HG03108 (cell line): ENCODE measurements around the gene SEMA3D.

Source experiments
- ATAC-seq: cut with Tn5 transposase; IDR thresholded peaks from one replicate; pipeline ENCODE4 v1.9.1; 2021; ENCODE audit warnings: moderate library complexity; ENCODE audit not compliant: unreplicated experiment

Gene SEMA3D

GRCh38 chr7:85186521-85187241 is at the start of gene SEMA3D:
Gene SEMA3D (minus strand): TSS chr7:85187056. CDS start chr7:85121891, 65,165 bp downstream.
- peak; percentile 86 for ATAC-seq

DNA sequence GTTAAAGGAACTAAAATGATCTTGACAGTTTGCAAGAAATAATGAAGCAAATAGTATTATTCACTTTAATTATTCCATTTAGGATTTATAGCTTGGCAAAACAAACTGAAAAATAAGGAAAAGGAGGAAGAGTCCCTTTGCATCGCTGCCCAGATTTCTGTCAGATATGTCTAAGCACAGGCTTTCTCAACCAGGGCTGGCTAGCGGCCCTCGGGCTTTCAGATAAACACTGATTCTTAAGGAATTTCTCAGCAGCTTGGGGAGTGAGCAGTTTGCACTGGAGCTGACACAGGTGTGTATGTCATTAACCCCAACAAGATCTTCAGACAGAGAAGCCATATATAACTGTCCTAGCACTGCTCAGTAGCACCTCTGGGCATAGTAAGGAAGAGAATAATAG is 47.9 kb upstream of the SEMA3D start:
- no peak for ATAC-seq

- no peak for ATAC-seq
Observed at GRCh38 chr7:85232068-85232467, 45.2 kb upstream of the SEMA3D start.

DNA sequence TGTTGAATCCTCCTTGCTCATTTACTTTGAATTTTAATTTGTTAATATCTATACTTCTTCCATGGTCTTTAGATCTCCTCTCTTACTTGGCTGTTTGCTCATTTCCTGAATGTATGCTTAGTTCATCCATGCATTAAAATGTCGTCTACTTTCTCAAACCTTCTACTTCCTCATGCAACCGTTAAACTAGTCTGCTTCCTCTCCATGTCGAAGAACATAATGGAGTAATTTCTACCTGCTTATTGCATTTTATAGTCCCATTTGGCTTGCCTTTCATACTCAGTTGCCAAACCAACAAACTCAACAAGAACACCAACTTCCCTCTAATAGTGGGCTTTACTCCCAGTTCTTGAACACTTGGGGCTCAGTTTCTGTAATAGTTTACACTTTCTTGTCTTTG is 43.8 kb upstream of the SEMA3D start:
- ATAC-seq = no peak

- ATAC-seq = no peak
Observed at GRCh38 chr7:85229544-85229943, 42.7 kb upstream of the SEMA3D start.

- ATAC-seq = no peak
Observed at GRCh38 chr7:85226361-85227085, 39.7 kb upstream of the SEMA3D start.

- ATAC-seq = no peak
Observed at GRCh38 chr7:85224171-85224570, 37.3 kb upstream of the SEMA3D start.

- no peak for ATAC-seq
Observed at GRCh38 chr7:85222522-85222921, 35.7 kb upstream of the SEMA3D start.

DNA sequence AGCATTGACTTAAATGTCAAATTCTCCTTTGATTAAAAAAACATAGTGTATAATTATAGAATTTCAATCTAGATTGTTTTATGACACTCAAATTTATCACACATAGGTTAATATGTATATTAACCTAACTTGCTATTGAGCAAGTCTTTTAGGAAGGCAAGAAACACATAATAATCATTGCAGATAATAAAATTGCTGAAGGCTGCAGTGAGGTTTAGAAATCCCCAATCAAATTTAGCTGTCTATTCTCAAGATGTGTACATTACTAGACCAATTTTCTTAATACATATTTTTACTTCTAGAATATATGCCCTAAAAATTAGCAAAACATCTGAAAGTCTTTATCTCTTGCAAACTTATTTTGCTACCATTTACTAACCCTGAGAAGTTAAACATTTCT is 34.9 kb upstream of the SEMA3D start:
- ATAC-seq = no peak

DNA sequence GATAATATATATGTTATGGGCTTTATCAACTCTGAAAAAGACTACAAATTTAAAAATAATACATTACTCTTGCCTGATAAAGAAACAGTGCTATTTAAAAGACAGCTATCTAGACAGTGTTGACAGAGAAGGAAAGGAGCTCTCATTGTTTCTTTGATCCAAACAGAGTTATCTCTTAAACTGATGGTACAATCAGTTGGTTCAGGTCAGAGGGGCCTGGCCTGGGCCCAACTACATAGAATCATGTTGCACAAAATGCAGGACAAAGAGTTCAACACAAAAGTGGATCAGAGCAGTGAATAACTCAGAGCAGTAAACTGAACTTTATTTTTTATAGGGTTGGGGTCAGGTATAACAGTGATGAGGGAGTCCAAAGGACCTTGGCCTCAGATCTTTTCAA is 33.8 kb upstream of the SEMA3D start:
- ATAC-seq = no peak

DNA sequence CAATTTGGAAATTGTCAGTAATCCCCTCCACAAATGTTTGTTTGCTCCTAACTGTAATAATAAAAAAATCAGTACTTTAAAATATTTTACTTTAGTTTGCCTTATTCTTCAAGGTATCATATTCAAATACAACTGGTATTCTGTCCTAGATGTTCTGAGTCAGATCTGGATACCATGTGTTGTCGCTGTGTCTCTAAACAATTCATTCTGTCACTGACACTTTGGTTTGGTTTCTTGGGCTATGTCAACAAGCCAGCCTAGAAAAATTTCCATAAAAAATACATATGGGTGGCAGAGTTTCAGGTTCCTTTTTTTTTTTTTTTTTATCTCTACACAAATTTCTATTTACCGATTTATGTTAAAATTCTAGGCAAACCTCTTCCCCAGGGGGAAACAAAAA is 33.2 kb upstream of the SEMA3D start:
- no peak for ATAC-seq

GRCh38 chr7:85217085-85217484 is 30.2 kb upstream of the SEMA3D start:
- ATAC-seq = no peak

DNA sequence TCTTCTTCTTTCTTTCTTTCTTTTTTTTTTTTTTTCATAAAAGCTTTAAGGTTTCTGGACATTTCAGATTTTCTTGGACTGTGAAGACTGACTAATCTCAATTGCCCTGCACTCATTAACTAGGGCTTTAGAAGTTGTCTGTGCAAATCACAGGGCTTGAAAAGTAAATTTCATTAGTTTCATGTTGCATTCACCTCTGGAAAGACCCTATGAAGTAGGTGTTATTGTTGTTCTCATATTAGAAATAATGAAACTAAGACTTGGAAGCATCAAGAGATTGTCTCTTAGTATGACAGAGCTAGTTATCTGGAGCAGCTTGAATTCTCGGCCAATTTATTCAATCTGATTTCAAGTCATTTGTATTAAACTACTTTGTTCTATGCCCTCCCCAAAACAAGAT is 28.2 kb upstream of the SEMA3D start:
- no peak for ATAC-seq

DNA sequence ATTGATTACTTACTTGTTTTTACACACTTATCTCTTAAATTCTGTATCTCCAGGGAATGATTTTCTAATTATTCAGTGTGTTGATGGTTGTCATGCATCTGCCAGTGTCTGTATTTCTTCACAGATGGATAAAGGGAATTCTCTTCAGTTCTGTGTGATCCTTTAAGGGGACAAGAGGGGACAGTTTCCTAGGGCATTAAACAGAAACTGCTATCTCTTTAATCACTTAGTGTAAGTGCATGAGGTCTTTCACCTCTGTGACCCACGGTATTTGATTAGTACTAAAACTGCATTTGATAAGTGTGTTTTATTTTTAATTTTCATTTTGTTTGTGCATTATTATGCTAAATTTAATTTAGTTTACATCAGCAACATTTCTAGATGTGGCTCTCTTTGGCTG is 26.6 kb upstream of the SEMA3D start:
- ATAC-seq = no peak

GRCh38 chr7:85205754-85206153 is 18.9 kb upstream of the SEMA3D start:
- no peak for ATAC-seq

DNA sequence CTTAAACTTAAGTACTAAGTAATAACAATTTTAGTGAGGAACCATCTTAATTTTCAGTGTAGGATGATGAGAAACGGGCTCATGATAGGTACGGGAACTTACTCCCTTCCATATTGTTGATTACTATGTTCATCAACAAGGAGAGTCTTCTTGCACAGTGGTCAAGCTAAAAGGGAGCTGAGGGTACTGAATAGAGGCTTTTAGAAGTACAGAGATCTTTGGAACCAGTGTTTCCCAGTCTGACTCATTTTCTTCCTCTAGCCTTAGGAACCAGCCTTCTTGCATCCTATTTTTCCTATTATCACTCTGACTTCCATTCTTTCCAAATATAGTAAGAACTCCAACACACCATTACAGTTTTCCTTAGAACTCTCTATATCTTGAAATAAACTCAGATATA is 17.6 kb upstream of the SEMA3D start:
- no peak for ATAC-seq

DNA sequence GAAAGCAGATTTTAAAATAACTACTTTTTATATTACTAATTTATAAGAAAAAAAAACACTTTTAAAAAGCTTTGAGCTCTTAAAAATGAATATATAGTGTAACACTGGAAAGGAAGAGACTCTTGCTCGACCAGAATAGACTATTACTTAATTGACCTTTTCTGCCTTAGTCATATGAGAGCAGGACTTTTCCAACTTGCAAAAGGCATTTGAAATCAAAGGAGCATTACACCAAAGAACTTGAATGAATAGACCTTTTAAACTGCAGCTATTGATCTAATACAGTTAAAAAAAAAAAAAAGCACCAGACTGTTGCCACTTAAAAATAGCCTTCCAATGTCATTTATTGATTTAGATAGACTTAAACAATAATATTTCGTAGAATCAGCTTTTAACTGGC is 17.2 kb upstream of the SEMA3D start:
- ATAC-seq = no peak

DNA sequence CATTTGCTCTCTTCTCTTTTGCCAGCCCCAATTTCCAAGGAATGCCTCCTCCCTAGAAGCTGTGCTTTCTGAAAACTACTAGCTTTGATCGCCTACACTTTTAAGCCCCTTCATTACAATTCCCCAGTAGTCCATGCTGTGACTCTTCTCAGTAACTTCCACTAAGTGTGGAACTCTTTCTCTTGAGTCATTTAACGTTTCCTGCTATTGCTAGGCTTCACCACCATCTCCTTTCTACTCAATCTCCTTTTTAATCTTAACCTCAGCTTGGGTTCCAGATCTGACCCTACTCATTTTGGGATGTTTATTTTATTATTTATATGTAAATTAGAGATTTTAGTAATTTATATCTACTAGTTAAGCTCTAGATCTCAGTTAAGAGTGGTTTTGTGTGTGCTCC is 14.4 kb upstream of the SEMA3D start:
- ATAC-seq = no peak

DNA sequence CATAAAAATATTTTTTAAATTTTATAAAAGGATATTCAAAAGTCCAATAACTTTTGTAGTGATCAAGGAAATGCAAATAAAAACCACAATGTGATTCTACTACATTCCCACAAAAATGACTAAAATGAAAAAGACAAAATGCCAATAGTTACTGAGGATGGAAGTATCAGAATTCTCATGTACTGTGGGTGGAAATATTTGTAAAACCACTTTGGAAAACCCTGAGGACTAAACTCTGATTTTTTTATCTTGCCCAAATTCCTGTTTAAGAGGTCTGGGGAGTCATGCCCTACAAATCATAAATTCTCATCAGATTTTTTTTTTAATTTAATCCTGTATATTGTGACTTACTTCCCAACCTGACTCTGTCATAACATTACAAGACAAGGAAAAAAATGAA is 9.8 kb upstream of the SEMA3D start:
- no peak for ATAC-seq

- no peak for ATAC-seq
Observed at GRCh38 chr7:85191383-85191782, 4.5 kb upstream of the SEMA3D start.

- ATAC-seq = no peak
Observed at GRCh38 chr7:85186083-85186520, 754 bp downstream of the SEMA3D start.

GRCh38 chr7:85185424-85186082 is 1.3 kb downstream of the SEMA3D start:
- no peak for ATAC-seq
